Measurements from ENCODE around the gene ATP11A.

- TF ChIP-seq POLR2A (IDR thresholded peaks at IDR 0.05; ENCODE audit: low read depth, low read length) (peak; percentile 2), CTCF (IDR thresholded peaks at IDR 0.05; ENCODE audit: extremely low read depth in 1 of 2, insufficient read depth in 1 of 2, low read depth in 1 of 2, low read length in 2 of 2) (no peak), POLR2AphosphoS5 (IDR thresholded peaks at IDR 0.05; ENCODE audit: insufficient read depth, low read depth, low read length) (no peak), MAX (IDR thresholded peaks at IDR 0.05; ENCODE audit: insufficient read depth, insufficient read length) (no peak), JUN (IDR thresholded peaks at IDR 0.05; ENCODE audit: borderline replicate concordance, insufficient read depth, insufficient read length, low read depth) (no peak)
These were observed 568 bp downstream of the ATP11A start for GRCh38 chr13:112690283-112690929.

Measured in endothelial cell of umbilical vein (primary cell).